ENCODE results near the gene ADORA2B.

ADORA2B gene

DNA sequence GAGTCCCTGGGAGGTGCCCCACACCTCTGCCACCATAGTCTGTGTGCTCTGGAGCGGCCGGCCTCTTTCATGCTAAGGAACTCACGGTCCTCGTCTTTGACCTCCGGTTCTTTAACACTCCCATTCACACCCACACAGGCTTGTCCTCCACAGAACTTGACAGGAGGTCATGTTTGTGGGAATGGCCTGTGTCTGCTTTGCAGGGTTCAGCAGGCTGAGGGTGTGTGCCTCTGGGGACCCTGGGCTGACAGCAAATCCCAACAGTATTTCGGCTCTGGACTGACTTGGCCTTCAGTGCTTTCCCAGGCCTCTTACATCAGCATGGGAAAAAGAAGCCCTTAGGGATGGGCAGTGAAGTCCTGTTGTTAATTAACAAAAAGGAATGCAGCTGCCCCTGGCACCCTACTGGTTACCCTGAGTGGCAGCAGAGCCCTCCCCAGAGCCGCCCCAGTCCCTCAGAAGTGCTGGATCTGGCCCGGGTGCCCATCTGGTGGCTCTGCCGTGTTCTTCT lies 35.4 kb upstream of the ADORA2B start (continued):
- no peak for TF ChIP-seq ZNF501 (tag by site-specific recombination; IDR thresholded peaks at IDR 0.05)
- no peak for TF ChIP-seq ZNF623 (tag by site-specific recombination; IDR thresholded peaks at IDR 0.05)
- TF ChIP-seq ZNF16 (tag by site-specific recombination; IDR thresholded peaks at IDR 0.05; ENCODE audit: low read depth), result no peak
- TF ChIP-seq ZNF169 (tag by site-specific recombination; IDR thresholded peaks at IDR 0.05), result no peak
- TF ChIP-seq, protein P1, sequence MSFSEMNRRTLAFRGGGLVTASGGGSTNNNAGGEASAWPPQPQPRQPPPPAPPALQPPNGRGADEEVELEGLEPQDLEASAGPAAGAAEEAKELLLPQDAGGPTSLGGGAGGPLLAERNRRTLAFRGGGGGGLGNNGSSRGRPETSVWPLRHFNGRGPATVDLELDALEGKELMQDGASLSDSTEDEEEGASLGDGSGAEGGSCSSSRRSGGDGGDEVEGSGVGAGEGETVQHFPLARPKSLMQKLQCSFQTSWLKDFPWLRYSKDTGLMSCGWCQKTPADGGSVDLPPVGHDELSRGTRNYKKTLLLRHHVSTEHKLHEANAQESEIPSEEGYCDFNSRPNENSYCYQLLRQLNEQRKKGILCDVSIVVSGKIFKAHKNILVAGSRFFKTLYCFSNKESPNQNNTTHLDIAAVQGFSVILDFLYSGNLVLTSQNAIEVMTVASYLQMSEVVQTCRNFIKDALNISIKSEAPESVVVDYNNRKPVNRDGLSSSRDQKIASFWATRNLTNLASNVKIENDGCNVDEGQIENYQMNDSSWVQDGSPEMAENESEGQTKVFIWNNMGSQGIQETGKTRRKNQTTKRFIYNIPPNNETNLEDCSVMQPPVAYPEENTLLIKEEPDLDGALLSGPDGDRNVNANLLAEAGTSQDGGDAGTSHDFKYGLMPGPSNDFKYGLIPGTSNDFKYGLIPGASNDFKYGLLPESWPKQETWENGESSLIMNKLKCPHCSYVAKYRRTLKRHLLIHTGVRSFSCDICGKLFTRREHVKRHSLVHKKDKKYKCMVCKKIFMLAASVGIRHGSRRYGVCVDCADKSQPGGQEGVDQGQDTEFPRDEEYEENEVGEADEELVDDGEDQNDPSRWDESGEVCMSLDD (tag by site-specific recombination; IDR thresholded peaks at IDR 0.05), result no peak
- TF ChIP-seq PRDM2 (tag by site-specific recombination; IDR thresholded peaks at IDR 0.05; ENCODE audit: borderline replicate concordance), result no peak
- TF ChIP-seq ZNF777 (tag by site-specific recombination; IDR thresholded peaks at IDR 0.05; ENCODE audit: borderline replicate concordance), result no peak
- TF ChIP-seq ZNF341 (tag by site-specific recombination; IDR thresholded peaks at IDR 0.05; ENCODE audit: low read depth), result no peak
- no peak for TF ChIP-seq ZNF2 (tag by site-specific recombination; IDR thresholded peaks at IDR 0.05)

GRCh38 chr17:15910791-15911190 lies 34.1 kb upstream of the ADORA2B start:
- no peaks in the 10 kb centered on the region for H3K4me1 ChIP-seq (ENCODE audit: control insufficient read depth, insufficient read depth, low read length)
- CTCF ChIA-PET, result no interaction called here
- H3K27ac ChIP-seq (ENCODE audit: extremely low read depth, low read depth, low read length), result no peak overlapping the region
- H3K36me3 ChIP-seq (ENCODE audit: control insufficient read depth in 2 of 2, insufficient read depth in 1 of 2, low read length in 2 of 2), result no peaks in the 10 kb centered on the region
- H3K4me3 ChIP-seq (ENCODE audit: low read depth, low read length), result no peak overlapping the region
- no peaks in the 10 kb centered on the region for H3K9me3 ChIP-seq (ENCODE audit: control insufficient read depth, insufficient read depth, low read depth, low read length)
- POLR2A ChIA-PET, result no interaction called here
- TF ChIP-seq ZFP69B (tag by site-specific recombination; IDR thresholded peaks at IDR 0.05) (no peak), ZNF768 (tag by site-specific recombination; IDR thresholded peaks at IDR 0.05) (no peak), ZBTB20 (tag by site-specific recombination; IDR thresholded peaks at IDR 0.05) (no peak), ZNF585B (tag by site-specific recombination; IDR thresholded peaks at IDR 0.05) (no peak), ZNF350 (tag by site-specific recombination; IDR thresholded peaks at IDR 0.05) (no peak), ATF2 (tag by site-specific recombination; IDR thresholded peaks at IDR 0.05; ENCODE audit: low read depth) (no peak), TCF7L2 (IDR thresholded peaks at IDR 0.05; ENCODE audit: borderline replicate concordance, low read depth, low read length) (no peak), SP3 (tag by site-specific recombination; IDR thresholded peaks at IDR 0.05) (no peak), FEZF1 (tag by site-specific recombination; IDR thresholded peaks at IDR 0.05) (no peak), ZNF214 (tag by site-specific recombination; IDR thresholded peaks at IDR 0.05; ENCODE audit: borderline replicate concordance) (no peak), ZSCAN18 (tag by site-specific recombination; IDR thresholded peaks at IDR 0.05) (no peak), ZNF571 (tag by site-specific recombination; IDR thresholded peaks at IDR 0.05) (no peak), ZBTB44 (tag by site-specific recombination; IDR thresholded peaks at IDR 0.05) (no peak)
- TF ChIP-seq, protein P2, sequence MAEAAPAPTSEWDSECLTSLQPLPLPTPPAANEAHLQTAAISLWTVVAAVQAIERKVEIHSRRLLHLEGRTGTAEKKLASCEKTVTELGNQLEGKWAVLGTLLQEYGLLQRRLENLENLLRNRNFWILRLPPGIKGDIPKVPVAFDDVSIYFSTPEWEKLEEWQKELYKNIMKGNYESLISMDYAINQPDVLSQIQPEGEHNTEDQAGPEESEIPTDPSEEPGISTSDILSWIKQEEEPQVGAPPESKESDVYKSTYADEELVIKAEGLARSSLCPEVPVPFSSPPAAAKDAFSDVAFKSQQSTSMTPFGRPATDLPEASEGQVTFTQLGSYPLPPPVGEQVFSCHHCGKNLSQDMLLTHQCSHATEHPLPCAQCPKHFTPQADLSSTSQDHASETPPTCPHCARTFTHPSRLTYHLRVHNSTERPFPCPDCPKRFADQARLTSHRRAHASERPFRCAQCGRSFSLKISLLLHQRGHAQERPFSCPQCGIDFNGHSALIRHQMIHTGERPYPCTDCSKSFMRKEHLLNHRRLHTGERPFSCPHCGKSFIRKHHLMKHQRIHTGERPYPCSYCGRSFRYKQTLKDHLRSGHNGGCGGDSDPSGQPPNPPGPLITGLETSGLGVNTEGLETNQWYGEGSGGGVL (tag by site-specific recombination; IDR thresholded peaks at IDR 0.05), result no peak

Measured in HEK293 (cell line).